K562 (cell line): ENCODE data around the gene ANAPC10. TPM values are rescaled to one million over a fixed set of nuclear protein-coding genes. Genes with fewer than 3 reads are reported as not detected.
A peak's percentile ranks its signal among the peaks of the same experiment; 100 is the strongest.

Experiments used
- CSDE1 ChIP-seq, 2 experiments: fragments of 450-650 bp; IDR thresholded peaks; 2 replicates each; pipeline ENCODE4 v1.6.1; 2016; ENCODE audit warnings: mild to moderate bottlenecking in 1 of 2
- ETS2 ChIP-seq: IDR thresholded peaks from 2 replicates; pipeline ENCODE4 v1.6.1; 2016; ENCODE audit warnings: borderline replicate concordance, missing genetic modification characterization, mild to moderate bottlenecking, moderate library complexity, missing compliant biosample characterization; ENCODE audit not compliant: poor library complexity, severe bottlenecking
- GABPB1 ChIP-seq: sonication (generic); formaldehyde crosslinking; IDR thresholded peaks from 2 replicates; pipeline ENCODE4 v1.8.0; 2022; ENCODE audit warnings: mild to moderate bottlenecking, missing genetic modification reagents
- KDM1A ChIP-seq, 2 experiments: fragments of 450-650 bp; IDR thresholded peaks; 2 replicates each; pipeline ENCODE4 v1.6.1; 2016; ENCODE audit warnings: mild to moderate bottlenecking in 2 of 2
- KHSRP ChIP-seq: fragments of 450-650 bp; IDR thresholded peaks from 2 replicates; pipeline ENCODE4 v1.6.1; 2017
- KLF1 ChIP-seq: fragments of 450-650 bp; IDR thresholded peaks from 2 replicates; pipeline ENCODE4 v1.6.1; 2016; ENCODE audit warnings: missing genetic modification characterization, missing compliant biosample characterization
- NCOA4 ChIP-seq: fragments of 450-650 bp; IDR thresholded peaks from 2 replicates; pipeline ENCODE4 v1.6.1; 2018; ENCODE audit warnings: mild to moderate bottlenecking; ENCODE audit not compliant: partially characterized antibody
- RUNX1 ChIP-seq: sonication (generic); IDR thresholded peaks from 2 replicates; pipeline ENCODE4 v1.6.1; 2016; ENCODE audit warnings: antibody characterized with exemption, low read depth
- SMAD2 ChIP-seq: fragments of 150-350 bp; IDR thresholded peaks from 2 replicates; pipeline ENCODE4 v1.6.1; 2014; ENCODE audit warnings: low read depth, mild to moderate bottlenecking, low read length
- TRIM28 ChIP-seq: fragments of 450-650 bp; IDR thresholded peaks from 2 replicates; pipeline ENCODE4 v1.6.1; 2017
- XRCC5 ChIP-seq: fragments of 200-400 bp; formaldehyde crosslinking; IDR thresholded peaks from 2 replicates; pipeline ENCODE4 v1.6.1; 2017; ENCODE audit warnings: low read depth, mild to moderate bottlenecking, low read length
- ZBED1 ChIP-seq: IDR thresholded peaks from 2 replicates; pipeline ENCODE4 v1.6.1; 2014
- ZFP1 ChIP-seq: fragments of 450-650 bp; formaldehyde crosslinking; IDR thresholded peaks from 2 replicates; pipeline ENCODE4 v1.4.0; 2020; ENCODE audit warnings: mild to moderate bottlenecking, mixed read lengths
- ZNF232 ChIP-seq: sonication (generic); formaldehyde crosslinking; IDR thresholded peaks from 2 replicates; pipeline ENCODE4 v1.8.0; 2022; ENCODE audit warnings: mild to moderate bottlenecking, missing genetic modification reagents
- polyA plus RNA-seq, 8 experiments: library from polyadenylated mRNA; depleted of rRNA in 4 of 8; stranded (reverse) in 5 of 8; unstranded in 3 of 8; fragments of >200 nt; fragmentation: Nextera tagmentation in 2 of 8; fragmentation: Illumina TruSeq in 1 of 8; extraction: Ambion mirVana in 2 of 8; extraction: Trizol in 1 of 8; gene quantifications; 2 replicates each; pipeline versions ENCODE4 v1.2.1 to v1.2.3, GENCODE V29; 2011 to 2014; ENCODE audit warnings: inconsistent platforms in 1 of 8, missing spikeins in 1 of 8
- total RNA-seq, 7 experiments: library from RNA; depleted of rRNA in 6 of 7; stranded (reverse); fragments of >200 nt in 6 of 7; fragmentation: Illumina TruSeq in 2 of 7; extraction: Trizol in 2 of 7; gene quantifications; 2 replicates each; pipeline versions ENCODE4 v1.2.1 to v1.2.3, GENCODE V29; 2011 to 2021; ENCODE audit warnings: low replicate concordance in 1 of 7
- TF ChIP-seq, protein P1 (sequence below), 2 experiments: fragments of 450-650 bp; IDR thresholded peaks; 2 replicates each; pipeline ENCODE4 v1.6.1; 2018; ENCODE audit warnings: mild to moderate bottlenecking in 2 of 2, low read depth in 1 of 2; ENCODE audit not compliant: partially characterized antibody in 2 of 2
- TF ChIP-seq, protein P2 (sequence below): fragments of 450-650 bp; formaldehyde crosslinking; conservative IDR thresholded peaks from 2 replicates; pipeline ENCODE4 v1.4.0; 2022; ENCODE audit warnings: mild to moderate bottlenecking, missing genetic modification characterization
- TF ChIP-seq, protein P3 (sequence below): fragments of 450-650 bp; IDR thresholded peaks from 2 replicates; pipeline ENCODE4 v1.6.1; 2016; ENCODE audit warnings: antibody characterized with exemption
- TF ChIP-seq, protein P4 (sequence below), 2 experiments: fragments of 450-650 bp in 1 of 2; IDR thresholded peaks; 2 replicates each; pipeline ENCODE4 v1.6.1; 2011 to 2017; ENCODE audit warnings: low read depth in 2 of 2, antibody characterized with exemption in 1 of 2, borderline replicate concordance in 1 of 2, low read length in 1 of 2, mild to moderate bottlenecking in 1 of 2, mixed read lengths in 1 of 2; ENCODE audit not compliant: control insufficient read depth in 1 of 2

ANAPC10 gene
- total and polyA plus RNA-seq, 9 of the 15 experiments (the other 6 are each of a cell fraction or from before 2014, with no cell fraction given) = 31.0 to 96.2 (median 60.3) TPM

DNA sequence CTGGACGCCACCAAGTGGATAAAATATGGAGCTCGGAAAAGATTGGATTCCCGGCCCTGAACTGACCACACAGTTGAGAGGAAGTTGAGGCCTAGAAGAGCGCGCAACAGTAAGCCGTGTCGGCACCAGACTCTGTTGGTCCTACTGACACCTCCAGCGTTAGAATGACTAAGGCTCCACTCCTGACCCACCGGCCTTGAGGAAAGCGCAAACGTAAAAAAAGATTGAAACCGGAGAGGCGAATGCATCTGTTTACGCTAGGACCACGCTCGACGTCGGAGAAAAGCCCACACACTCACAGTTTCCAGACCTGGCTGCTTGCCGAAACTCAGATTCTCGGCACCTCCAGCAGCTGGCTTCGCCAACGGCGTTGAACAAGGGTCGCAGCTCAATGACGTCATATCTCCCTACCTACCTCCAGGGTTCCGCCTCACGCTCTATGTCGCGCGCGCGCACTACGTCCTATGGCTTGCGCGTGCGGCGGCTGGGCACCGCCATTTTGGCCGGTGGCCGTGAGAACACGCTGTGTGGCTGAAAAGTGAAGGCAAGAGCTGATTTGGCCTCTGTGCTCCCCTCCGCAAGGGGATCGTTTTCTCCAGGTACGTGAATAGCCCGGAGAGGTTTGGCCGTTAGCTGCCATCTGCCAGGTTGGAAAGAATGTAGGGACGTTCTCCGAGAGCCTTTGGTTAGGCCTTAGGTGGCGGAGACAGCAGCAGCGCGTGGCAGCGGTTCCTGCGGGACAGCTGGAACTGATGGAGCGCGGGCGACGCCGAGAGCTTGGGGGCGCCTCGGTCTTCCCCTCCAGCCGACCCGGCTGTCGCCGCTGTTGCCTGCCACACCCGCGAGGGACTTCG is at the start of gene ANAPC10, which contains the start of gene ABCE1 (continued):
- TF ChIP-seq ZBED1 = 0 out of 2 replicates have a peak, but pooled peaks have one; percentile 29
- peak in 1 of 2 experiments; percentile 73; a peak in 2 of 4 replicates for TF ChIP-seq CSDE1 (IDR thresholded peaks at IDR 0.05)
- 0 out of 2 replicates have a peak, but pooled peaks have one; percentile 50 for TF ChIP-seq ZFP1 (CRISPR knock-in tag)
- TF ChIP-seq ETS2 (tag) = no peak
- no peak for TF ChIP-seq NCOA4
- TF ChIP-seq SMAD2 = no peak
- no peak for TF ChIP-seq RUNX1
- TF ChIP-seq, protein P1, sequence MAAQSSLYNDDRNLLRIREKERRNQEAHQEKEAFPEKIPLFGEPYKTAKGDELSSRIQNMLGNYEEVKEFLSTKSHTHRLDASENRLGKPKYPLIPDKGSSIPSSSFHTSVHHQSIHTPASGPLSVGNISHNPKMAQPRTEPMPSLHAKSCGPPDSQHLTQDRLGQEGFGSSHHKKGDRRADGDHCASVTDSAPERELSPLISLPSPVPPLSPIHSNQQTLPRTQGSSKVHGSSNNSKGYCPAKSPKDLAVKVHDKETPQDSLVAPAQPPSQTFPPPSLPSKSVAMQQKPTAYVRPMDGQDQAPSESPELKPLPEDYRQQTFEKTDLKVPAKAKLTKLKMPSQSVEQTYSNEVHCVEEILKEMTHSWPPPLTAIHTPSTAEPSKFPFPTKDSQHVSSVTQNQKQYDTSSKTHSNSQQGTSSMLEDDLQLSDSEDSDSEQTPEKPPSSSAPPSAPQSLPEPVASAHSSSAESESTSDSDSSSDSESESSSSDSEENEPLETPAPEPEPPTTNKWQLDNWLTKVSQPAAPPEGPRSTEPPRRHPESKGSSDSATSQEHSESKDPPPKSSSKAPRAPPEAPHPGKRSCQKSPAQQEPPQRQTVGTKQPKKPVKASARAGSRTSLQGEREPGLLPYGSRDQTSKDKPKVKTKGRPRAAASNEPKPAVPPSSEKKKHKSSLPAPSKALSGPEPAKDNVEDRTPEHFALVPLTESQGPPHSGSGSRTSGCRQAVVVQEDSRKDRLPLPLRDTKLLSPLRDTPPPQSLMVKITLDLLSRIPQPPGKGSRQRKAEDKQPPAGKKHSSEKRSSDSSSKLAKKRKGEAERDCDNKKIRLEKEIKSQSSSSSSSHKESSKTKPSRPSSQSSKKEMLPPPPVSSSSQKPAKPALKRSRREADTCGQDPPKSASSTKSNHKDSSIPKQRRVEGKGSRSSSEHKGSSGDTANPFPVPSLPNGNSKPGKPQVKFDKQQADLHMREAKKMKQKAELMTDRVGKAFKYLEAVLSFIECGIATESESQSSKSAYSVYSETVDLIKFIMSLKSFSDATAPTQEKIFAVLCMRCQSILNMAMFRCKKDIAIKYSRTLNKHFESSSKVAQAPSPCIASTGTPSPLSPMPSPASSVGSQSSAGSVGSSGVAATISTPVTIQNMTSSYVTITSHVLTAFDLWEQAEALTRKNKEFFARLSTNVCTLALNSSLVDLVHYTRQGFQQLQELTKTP (IDR thresholded peaks at IDR 0.05; ENCODE audit: low read depth in 1 of 2, partially characterized antibody in 2 of 2) = peak; percentile 48 to 69
- TF ChIP-seq GABPB1 (CRISPR knock-in tag) = peak; percentile 42; the same call in 1 of the 2 replicates
- TF ChIP-seq TRIM28 = no peak
- TF ChIP-seq KLF1 (tag) = no peak; the same call in 1 of the 2 replicates
- no peak for TF ChIP-seq KDM1A (IDR thresholded peaks at IDR 0.05)
- TF ChIP-seq, protein P2, sequence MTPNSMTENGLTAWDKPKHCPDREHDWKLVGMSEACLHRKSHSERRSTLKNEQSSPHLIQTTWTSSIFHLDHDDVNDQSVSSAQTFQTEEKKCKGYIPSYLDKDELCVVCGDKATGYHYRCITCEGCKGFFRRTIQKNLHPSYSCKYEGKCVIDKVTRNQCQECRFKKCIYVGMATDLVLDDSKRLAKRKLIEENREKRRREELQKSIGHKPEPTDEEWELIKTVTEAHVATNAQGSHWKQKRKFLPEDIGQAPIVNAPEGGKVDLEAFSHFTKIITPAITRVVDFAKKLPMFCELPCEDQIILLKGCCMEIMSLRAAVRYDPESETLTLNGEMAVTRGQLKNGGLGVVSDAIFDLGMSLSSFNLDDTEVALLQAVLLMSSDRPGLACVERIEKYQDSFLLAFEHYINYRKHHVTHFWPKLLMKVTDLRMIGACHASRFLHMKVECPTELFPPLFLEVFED (CRISPR knock-in tag) = no peak
- no peak for TF ChIP-seq ZNF232 (CRISPR knock-in tag)
- TF ChIP-seq, protein P3, sequence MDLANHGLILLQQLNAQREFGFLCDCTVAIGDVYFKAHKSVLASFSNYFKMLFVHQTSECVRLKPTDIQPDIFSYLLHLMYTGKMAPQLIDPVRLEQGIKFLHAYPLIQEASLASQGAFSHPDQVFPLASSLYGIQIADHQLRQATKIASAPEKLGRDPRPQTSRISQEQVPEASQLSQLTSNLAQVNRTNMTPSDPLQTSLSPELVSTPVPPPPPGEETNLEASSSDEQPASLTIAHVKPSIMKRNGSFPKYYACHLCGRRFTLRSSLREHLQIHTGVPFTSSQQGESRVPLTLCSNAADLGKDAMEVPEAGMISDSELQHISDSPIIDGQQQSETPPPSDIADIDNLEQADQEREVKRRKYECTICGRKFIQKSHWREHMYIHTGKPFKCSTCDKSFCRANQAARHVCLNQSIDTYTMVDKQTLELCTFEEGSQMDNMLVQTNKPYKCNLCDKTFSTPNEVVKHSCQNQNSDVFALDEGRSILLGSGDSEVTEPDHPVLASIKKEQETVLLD = peak; percentile 90
- TF ChIP-seq, protein P4, sequence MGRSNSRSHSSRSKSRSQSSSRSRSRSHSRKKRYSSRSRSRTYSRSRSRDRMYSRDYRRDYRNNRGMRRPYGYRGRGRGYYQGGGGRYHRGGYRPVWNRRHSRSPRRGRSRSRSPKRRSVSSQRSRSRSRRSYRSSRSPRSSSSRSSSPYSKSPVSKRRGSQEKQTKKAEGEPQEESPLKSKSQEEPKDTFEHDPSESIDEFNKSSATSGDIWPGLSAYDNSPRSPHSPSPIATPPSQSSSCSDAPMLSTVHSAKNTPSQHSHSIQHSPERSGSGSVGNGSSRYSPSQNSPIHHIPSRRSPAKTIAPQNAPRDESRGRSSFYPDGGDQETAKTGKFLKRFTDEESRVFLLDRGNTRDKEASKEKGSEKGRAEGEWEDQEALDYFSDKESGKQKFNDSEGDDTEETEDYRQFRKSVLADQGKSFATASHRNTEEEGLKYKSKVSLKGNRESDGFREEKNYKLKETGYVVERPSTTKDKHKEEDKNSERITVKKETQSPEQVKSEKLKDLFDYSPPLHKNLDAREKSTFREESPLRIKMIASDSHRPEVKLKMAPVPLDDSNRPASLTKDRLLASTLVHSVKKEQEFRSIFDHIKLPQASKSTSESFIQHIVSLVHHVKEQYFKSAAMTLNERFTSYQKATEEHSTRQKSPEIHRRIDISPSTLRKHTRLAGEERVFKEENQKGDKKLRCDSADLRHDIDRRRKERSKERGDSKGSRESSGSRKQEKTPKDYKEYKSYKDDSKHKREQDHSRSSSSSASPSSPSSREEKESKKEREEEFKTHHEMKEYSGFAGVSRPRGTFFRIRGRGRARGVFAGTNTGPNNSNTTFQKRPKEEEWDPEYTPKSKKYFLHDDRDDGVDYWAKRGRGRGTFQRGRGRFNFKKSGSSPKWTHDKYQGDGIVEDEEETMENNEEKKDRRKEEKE (IDR thresholded peaks at IDR 0.05; ENCODE audit: borderline replicate concordance in 1 of 2, control insufficient read depth in 1 of 2, low read depth in 2 of 2, low read length in 1 of 2) = no peak
- 0 out of 2 replicates have a peak, but pooled peaks have one; percentile 44 for TF ChIP-seq XRCC5
- peak; percentile 87 for TF ChIP-seq KHSRP
